Activated B cell treated with CpG ODN at 0.5 μM for 24 hours (primary cell): ENCODE measurements around the gene BRI3. TPM values are rescaled to one million over a fixed set of nuclear protein-coding genes. Genes with fewer than 3 reads are reported as not detected.
"Not testable (repeated sequence)": the region's sequence is repeated elsewhere in the genome, so short reads cannot be mapped to it uniquely, and the experiment has no call there.

Experiments used
- ATAC-seq: fragments of 200-7000 bp; cut with Tn5 transposase; one replicate; pipeline ENCODE4 v1.10.0; 2021; ENCODE audit warnings: low read depth, mild to moderate bottlenecking, moderate library complexity
- CTCF ChIA-PET: fragments of 350-600 bp; sonication (Branson Sonifier 250); formaldehyde crosslinking; loops from one replicate; lab custom pipeline; 2021; ENCODE audit warnings: antibody characterized with exemption; lab: Charles Lee
- POLR2A ChIA-PET: fragments of 350-600 bp; sonication (Branson Sonifier 250); formaldehyde crosslinking; loops from one replicate; lab custom pipeline; 2021; ENCODE audit warnings: antibody characterized with exemption; lab: Charles Lee
- DNase-seq: peaks from one replicate; pipeline ENCODE4 v3.0.0; 2022
- H3K27ac Mint-ChIP-seq: one replicate; pipeline ENCODE4 v1.8.0; 2020; ENCODE audit warnings: mixed read lengths
- H3K27me3 Mint-ChIP-seq: one replicate; pipeline ENCODE4 v1.8.0; 2021; ENCODE audit warnings: mixed read lengths
- H3K36me3 Mint-ChIP-seq: one replicate; pipeline ENCODE4 v1.8.0; 2021; ENCODE audit warnings: low read depth, mixed read lengths
- H3K4me1 Mint-ChIP-seq: one replicate; pipeline ENCODE4 v1.8.0; 2021; ENCODE audit warnings: mixed read lengths
- H3K4me3 Mint-ChIP-seq: one replicate; pipeline ENCODE4 v1.8.0; 2020; ENCODE audit warnings: mild to moderate bottlenecking, mixed read lengths
- H3K9me3 Mint-ChIP-seq: one replicate; pipeline ENCODE4 v1.8.0; 2020; ENCODE audit warnings: mixed read lengths
- intact Hi-C: fragments of 100-400 bp; cut with micrococcal nuclease; formaldehyde crosslinking; loops from one replicate; pipeline ENCODE4 v1.15.1; 2024
- total RNA-seq: library from RNA; stranded (reverse); gene quantifications from 2 replicates; pipeline ENCODE4 v1.2.3, GENCODE V29; 2022
- TF ChIP-seq, protein P1 (sequence below): fragments of 200-600 bp; IDR thresholded peaks from one replicate; pipeline ENCODE4 v1.8.0; 2022; ENCODE audit warnings: antibody characterized with exemption, mild to moderate bottlenecking

Gene BRI3
- total RNA-seq, 1 donor from 2014 or later, result 53.7 TPM

- H3K4me3 Mint-ChIP-seq, result peak overlapping the region; percentile 15
- POLR2A ChIA-PET, result interaction anchor here (0.7 to 1.8 kb wide), 6 partner anchors 34 to 555 kb away, joined by 3 to 20 read pairs (median 4); partner anchors contain the start of genes BAIAP2L1 and BRI3
- CTCF ChIA-PET, result interaction anchor here (1.3 kb wide), 1 partner anchor 86 kb away, joined by 4 read pairs; the partner anchor contains the start of gene BAIAP2L1
- H3K9me3 Mint-ChIP-seq, result peaks cover 2% of the 10 kb centered on the region
- no peaks in the 10 kb centered on the region for H3K36me3 Mint-ChIP-seq
- ATAC-seq, result peak; percentile 61
- peaks cover 41% of the 10 kb centered on the region for H3K4me1 Mint-ChIP-seq
- intact Hi-C loops, result loop anchor here (2.0 to 10.0 kb wide), 3 partner anchors 65 to 559 kb away; partner anchors contain the start of genes TMEM130 and TRRAP
- H3K27me3 Mint-ChIP-seq, result peaks cover 28% of the 10 kb centered on the region
- peak overlapping the region; percentile 76 for H3K27ac Mint-ChIP-seq
- no peak for DNase-seq
- TF ChIP-seq, protein P1, sequence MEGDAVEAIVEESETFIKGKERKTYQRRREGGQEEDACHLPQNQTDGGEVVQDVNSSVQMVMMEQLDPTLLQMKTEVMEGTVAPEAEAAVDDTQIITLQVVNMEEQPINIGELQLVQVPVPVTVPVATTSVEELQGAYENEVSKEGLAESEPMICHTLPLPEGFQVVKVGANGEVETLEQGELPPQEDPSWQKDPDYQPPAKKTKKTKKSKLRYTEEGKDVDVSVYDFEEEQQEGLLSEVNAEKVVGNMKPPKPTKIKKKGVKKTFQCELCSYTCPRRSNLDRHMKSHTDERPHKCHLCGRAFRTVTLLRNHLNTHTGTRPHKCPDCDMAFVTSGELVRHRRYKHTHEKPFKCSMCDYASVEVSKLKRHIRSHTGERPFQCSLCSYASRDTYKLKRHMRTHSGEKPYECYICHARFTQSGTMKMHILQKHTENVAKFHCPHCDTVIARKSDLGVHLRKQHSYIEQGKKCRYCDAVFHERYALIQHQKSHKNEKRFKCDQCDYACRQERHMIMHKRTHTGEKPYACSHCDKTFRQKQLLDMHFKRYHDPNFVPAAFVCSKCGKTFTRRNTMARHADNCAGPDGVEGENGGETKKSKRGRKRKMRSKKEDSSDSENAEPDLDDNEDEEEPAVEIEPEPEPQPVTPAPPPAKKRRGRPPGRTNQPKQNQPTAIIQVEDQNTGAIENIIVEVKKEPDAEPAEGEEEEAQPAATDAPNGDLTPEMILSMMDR, result no peak
Measured at GRCh38 chr7:98315318-98315993, 34.0 kb downstream of the BRI3 start.

GRCh38 chr7:98315994-98316527, 34.6 kb downstream of the BRI3 start:
- DNase-seq, H3K36me3 Mint-ChIP-seq, ATAC-seq, H3K27ac Mint-ChIP-seq, H3K9me3 Mint-ChIP-seq, POLR2A ChIA-PET, CTCF ChIA-PET: not testable (repeated sequence)
- peaks cover 30% of the 10 kb centered on the region for H3K27me3 Mint-ChIP-seq
- intact Hi-C loops, result loop anchor here (2.0 to 10.0 kb wide), 3 partner anchors 65 to 559 kb away; partner anchors contain the start of genes TMEM130 and TRRAP
- peak overlapping the region; percentile 15 for H3K4me3 Mint-ChIP-seq
- H3K4me1 Mint-ChIP-seq, result peaks cover 41% of the 10 kb centered on the region

- Mint-ChIP-seq H3K4me1 (peaks cover 36% of the 10 kb centered on the region), H3K9me3 (peaks cover 2% of the 10 kb centered on the region), H3K27me3 (peaks cover 26% of the 10 kb centered on the region), H3K36me3 (no peaks in the 10 kb centered on the region), H3K27ac (peak overlapping the region; percentile 61), H3K4me3 (no peak overlapping the region)
- intact Hi-C loops, result loop anchor here (10.0 kb wide), 2 partner anchors 327 to 557 kb away; partner anchors contain the start of genes TMEM130 and TRRAP
- CTCF ChIA-PET, result no interaction called here
- TF ChIP-seq, protein P1, result no peak
- POLR2A ChIA-PET, result no interaction called here
- ATAC-seq, result no peak
- DNase-seq, result no peak
Measured at GRCh38 chr7:98317366-98318040, 36.0 kb downstream of the BRI3 start.

- H3K27me3 Mint-ChIP-seq, result peaks cover 33% of the 10 kb centered on the region
- POLR2A ChIA-PET, result interaction anchor here (0.7 kb wide), 1 partner anchor 36 kb away, joined by 6 read pairs; no protein-coding TSS in a partner anchor
- TF ChIP-seq, protein P1, result no peak
Measured at GRCh38 chr7:98319176-98319575, 37.7 kb downstream of the BRI3 start.

GRCh38 chr7:98321301-98321700, 39.8 kb downstream of the BRI3 start:
- H3K9me3 Mint-ChIP-seq, result no peaks in the 10 kb centered on the region
- H3K27ac Mint-ChIP-seq, result no peak overlapping the region
- H3K27me3 Mint-ChIP-seq, result peaks cover 33% of the 10 kb centered on the region
- H3K4me1 Mint-ChIP-seq, result peaks cover 10% of the 10 kb centered on the region
- intact Hi-C loops, result no loop called here
- ATAC-seq (no peak), DNase-seq (no peak)
- no peak overlapping the region for H3K4me3 Mint-ChIP-seq
- TF ChIP-seq, protein P1, result no peak
- ChIA-PET POLR2A (no interaction called here), CTCF (no interaction called here)
- H3K36me3 Mint-ChIP-seq, result no peaks in the 10 kb centered on the region

More at GRCh38 chr7:98319176-98319575, 37.7 kb downstream of the BRI3 start:
- no peak overlapping the region for H3K4me3 Mint-ChIP-seq
- ATAC-seq (no peak), DNase-seq (no peak)
- no peak overlapping the region for H3K27ac Mint-ChIP-seq
- no peaks in the 10 kb centered on the region for H3K36me3 Mint-ChIP-seq
- H3K9me3 Mint-ChIP-seq, result peaks cover 2% of the 10 kb centered on the region
- peaks cover 28% of the 10 kb centered on the region for H3K4me1 Mint-ChIP-seq
- CTCF ChIA-PET, result no interaction called here
- intact Hi-C loops, result loop anchor here (10.0 kb wide), 2 partner anchors 326 to 556 kb away; partner anchors contain the start of genes TMEM130 and TRRAP
